NCI-H187 (cell line): ENCODE measurements around the gene ITSN1.
"Not testable (repeated sequence)": the region's sequence is repeated elsewhere in the genome, so short reads cannot be mapped to it uniquely, and the experiment has no call there.

ENCODE experiments used
- DNase-seq, 2 experiments: peaks; one replicate each; lab custom pipeline; 2025; lab: John Stamatoyannopoulos, UW

Gene ITSN1

DNA sequence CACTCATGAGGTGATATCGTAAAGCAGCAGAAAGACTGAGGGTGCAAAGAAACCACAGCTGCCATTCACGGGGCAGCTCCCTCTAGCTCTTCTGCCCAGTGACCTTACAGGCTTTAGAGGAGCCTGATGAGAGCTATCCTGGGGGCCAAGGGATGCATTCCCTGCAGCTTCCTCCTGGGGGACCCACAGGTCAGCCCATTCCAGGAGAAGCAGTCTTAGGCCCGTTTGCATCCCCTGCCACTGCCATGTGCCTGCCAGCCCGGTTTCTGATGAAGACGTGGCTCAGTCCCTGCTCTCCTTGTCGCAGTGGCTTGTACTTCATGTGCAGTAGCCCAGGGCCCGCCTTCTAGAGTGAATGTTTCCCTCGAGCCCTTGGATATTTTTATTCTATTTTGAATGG, 250.6 kb downstream of the ITSN1 start:
- DNase-seq, result no peak

DNA sequence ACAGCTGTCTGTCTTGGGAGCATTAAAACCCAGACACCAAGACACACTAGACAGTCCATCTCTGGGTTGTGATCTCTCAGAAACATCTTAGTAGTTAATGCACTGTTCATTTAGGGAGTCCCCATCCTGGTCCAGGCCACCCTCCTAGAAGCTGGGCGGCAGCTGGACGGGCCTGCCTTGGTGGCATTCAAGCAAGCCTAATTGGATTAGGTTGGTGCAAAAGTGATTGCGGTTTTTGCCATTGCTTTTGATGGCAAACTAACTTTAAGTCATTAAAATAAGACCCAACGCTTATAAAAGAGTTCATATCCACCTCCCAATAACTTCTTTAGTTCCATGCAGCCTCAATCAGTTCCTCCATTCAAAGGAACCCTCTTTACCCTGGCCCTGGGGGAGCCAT, 251.6 kb downstream of the ITSN1 start:
- no peak for DNase-seq

DNA sequence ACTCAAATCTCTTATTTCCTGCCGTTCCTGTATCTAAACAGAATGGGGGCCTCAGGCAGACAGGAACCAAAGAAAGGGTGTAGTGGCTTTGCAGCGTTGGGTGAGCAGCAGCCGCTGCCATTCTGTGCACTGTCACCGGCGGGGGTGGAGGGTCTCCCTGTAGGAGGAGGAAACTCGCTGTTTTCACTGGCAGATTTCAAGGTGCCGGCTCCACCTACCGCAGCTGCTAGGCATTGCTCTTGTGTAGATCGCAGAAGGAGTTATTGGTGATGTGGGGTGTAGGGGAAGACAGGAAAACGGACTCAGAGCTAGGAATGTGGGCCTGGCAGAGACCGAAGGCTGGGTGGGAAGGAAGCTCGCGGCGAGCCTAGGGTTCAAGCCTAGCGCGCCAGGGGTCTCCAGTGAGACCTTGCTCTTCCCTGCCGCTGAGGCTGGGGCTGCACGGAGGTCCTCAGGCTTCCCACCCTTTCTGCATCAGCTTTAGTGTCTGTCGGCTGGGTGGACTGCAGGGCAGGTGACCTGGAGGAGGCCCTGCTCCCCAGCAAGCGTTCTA, 252.5 kb downstream of the ITSN1 start:
- DNase-seq, result peak; percentile 9 to 34

DNA sequence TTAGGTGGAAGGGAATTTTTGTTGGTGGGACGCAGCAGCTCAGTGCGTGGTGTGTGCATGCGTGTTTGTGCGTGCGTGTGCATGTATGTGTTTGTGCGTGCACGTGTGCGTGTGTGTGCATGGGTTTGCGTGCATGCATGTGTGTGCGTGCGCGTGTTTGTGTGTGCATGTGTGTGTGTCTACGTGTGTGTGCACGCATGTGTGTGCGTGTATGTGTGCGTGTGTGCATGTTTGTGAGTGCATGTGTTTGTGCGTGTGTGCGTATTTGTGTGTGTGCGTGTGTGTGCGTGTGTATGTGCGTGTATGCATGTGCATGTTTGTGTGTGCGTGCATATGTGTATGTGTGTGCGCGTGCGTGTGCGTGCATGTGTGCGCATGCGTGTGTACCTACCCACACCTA, 253.1 kb downstream of the ITSN1 start:
- DNase-seq, result no peak

DNA sequence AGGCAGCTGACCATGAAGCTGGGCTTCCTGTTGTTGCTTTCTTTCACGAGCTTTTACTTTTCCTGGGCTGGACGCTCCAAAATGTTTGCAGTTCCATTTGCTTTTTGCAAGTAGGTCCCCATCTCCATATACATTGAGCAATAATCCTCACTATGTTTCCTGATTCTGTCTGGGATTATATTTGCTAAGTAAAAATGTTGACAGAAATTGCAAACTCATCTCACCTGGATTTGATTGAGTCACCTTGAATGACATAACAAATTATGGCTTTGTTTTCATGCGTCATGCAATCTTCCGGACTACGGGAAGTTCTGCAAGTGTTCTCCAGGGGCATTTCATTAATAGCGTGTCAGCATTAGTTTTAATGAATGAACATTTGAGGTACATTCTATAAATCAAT, 254.4 kb downstream of the ITSN1 start:
- DNase-seq, result no peak

DNA sequence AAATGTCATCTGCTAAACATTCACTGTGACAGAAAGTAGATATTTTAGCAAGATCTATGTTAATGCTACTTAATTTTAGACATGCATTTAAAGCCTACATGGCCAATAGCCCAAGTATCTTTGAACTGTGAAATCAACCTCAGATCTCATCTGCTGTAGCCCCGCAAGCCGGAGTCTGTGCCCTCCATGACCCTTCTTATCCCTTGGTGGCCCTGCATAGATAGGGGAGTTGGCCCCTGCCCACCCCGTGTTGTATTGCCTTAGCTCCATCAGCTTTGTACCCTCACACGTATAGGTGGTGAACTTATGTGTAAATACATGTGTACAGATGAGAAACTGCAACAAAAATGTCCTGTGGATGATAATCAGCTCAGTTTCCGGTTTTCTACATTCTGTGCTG, 254.8 kb downstream of the ITSN1 start:
- DNase-seq, result no peak

DNA sequence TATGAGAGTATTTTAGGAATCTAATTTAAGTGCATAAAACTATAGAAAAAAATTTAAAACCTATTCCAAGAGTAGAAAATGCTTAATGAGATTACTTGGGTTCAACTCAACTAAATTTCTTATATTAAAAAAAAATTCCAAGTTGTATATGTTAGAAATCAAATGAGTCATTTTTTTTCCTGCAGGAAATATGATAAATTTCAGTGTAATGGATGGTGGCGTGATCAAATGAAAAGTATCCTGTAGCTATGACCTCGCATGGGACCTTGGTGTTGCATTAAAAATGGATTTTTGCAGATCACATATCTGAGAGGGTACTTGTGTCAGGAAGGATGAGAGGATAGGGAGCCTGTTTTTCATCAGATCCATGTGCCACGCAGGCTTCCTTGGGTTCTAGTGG, 255.4 kb downstream of the ITSN1 start:
- no peak for DNase-seq

DNA sequence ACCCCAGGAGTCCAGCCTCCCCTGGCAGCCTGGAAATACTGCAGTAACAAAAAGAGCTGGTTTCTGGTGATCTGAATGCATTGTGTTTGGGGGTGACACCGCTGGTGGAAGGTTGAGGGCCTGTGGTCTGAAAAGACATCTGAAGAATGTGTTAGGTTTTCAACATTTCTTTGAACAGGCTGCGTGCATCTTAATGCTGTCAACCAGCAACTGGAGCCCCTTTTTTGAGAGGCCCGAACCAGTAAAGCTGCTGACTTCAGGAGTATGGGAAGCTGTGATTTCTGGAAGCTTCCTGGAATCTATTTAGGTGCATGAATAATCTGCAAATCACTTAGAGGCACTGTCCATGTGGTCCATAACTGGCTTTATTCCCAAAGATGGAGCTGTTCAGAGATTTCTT, 256.3 kb downstream of the ITSN1 start:
- DNase-seq, result no peak

DNA sequence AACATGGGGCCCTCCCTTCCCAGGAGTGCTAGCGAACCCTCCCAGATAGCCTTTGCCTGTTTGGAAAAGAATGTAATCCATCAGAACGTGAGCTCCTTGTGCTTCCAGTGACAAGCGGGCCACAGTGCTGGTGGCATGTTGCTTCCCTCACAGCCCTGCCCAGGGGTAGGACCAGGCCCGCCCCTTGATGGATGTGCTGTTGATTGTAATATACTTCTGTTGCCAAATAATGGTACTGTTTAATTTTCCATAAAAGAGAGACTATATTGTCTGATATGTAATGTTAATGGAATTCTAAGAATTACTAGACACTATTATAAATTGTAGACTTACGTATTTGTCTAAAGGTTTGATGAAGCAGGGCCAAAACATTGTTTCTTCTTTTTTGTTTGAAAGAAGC, 256.9 kb downstream of the ITSN1 start:
- no peak for DNase-seq

DNA sequence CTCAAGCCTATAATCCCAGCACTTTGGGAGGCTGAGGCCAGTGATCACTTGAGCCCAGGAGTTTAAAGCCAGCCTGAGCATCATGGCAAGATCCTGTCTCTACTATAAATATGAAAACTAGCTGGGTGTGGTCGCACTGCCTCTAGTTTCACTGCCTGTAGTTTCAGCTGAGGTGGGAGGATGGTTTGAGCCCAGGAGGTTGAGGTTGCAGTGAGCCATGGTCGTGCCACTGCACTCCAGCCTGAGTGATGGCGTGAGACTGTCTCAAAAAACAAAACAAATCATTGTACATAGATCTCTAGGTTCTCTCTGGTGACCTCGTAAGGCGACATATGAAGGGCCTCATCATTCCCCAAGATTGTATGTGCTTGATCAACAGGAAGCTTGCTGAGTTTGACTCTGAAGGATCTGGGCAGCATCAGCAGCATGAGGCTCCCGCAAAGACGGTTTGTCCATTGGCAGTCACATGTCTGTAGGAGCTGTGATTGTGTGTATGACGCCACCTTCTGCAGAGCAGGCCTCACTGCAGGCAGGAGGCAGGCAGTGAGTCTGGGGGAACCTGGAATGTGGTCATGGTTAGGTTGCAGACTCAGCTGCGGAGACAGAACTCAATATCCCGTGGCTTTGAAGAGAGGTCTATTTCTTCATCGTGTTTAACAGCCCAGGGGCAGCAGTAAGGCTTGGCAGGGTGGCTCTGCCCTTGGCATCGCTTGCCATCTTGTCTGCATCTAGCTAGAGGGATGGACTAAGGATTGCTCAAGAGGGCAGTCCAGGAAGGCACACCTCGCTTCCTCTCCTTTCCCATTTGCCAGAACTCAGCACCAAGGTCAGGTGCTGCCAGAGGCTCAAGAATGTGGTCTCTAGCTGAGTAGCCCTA, 259.3 kb downstream of the ITSN1 start:
- DNase-seq, result no peak

DNA sequence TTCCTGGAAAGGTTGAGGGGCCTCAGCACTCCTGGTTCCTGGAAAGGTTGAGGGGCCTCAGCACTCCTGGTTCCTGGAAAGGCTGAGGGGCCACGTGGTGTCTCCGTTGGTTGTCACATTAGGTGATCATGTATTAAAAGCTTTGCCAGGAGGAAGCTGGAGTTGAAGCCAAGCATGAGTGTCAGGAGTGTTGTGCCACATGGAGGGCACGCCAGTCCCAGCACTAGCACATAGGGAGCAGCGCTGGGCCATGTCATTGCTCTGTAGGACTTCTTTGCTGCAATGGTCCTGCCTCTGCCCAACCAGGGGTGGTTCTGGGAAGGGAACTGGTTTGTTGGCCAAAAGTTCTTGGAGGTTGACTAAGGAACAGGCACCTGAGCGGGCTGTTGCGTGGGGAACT, 260.0 kb downstream of the ITSN1 start:
- DNase-seq, result no peak

DNA sequence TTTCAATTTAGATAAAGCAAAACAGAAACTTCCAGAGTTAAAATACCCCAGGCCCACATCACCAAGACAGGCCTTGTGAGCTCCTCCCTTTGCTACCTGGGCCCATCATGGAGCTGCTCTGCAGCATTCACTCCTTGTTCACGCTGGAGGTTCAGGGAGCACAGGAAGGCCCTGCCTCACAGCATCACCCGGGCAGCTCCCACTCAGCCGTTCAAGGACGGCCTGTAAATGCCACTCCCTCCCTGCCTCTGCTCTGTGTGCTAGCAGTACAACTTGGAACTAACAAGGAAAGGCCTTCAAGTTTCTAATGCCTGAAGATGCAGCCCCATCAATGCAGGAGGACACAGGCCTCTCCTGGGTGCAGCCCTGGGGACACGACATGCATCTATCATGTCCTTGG, 261.7 kb downstream of the ITSN1 start:
- no peak for DNase-seq

DNA sequence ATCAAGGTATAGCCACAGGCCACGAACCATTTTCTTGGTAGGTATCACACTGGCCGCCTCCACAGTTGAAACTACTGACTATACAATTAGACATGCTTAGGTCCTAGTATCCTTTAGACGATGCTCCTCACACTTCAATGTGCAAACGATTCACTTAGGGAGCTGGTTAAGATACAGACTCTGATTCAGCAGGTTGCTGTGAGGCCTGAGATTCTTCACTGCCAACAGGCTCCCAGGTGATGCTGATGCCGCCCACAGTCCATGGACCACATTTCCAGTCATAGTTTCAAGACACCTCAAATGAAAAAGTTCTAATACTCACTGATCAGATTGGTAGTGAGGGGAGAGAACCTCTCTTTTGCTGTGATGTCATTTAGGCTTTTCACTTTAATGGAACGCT, 266.5 kb downstream of the ITSN1 start:
- DNase-seq, result no peak

DNA sequence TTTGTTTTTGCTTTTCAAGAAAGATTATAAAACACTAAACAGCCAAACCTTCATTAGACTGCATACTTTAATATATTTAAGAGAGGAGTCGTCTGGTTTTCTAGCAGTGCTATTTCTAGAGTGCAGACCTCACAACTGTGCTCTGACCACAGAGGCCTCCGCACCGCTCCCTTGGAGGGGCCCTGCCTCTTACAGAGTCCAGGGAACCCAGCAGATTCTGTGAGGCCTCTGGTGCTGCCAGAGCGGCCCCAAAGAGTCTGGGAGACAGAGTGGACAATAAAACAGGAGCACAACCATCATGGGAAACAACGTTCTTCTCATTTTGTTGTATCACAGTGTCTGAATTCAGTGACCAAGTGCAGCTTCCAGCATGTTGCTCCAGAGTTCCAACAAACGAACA, 267.5 kb downstream of the ITSN1 start:
- no peak for DNase-seq

DNA sequence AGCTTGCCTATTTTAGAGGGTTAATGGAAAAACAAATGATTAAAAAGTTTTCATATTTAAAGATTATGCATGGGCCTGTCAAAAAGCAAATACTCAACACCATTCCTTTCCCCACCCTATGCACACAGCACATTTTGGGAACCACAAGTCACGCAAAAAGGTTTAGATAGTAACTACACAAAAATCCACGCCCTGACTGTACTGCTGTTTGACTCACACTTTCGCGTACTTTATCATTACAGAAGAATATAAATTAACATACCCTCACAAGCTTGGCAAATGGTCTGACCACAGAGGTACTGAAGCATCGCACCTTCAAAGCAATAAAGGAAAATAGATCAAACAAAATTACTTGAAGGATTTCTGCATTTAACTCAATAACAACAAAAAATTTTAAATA, 271.9 kb downstream of the ITSN1 start:
- DNase-seq, result no peak

DNA sequence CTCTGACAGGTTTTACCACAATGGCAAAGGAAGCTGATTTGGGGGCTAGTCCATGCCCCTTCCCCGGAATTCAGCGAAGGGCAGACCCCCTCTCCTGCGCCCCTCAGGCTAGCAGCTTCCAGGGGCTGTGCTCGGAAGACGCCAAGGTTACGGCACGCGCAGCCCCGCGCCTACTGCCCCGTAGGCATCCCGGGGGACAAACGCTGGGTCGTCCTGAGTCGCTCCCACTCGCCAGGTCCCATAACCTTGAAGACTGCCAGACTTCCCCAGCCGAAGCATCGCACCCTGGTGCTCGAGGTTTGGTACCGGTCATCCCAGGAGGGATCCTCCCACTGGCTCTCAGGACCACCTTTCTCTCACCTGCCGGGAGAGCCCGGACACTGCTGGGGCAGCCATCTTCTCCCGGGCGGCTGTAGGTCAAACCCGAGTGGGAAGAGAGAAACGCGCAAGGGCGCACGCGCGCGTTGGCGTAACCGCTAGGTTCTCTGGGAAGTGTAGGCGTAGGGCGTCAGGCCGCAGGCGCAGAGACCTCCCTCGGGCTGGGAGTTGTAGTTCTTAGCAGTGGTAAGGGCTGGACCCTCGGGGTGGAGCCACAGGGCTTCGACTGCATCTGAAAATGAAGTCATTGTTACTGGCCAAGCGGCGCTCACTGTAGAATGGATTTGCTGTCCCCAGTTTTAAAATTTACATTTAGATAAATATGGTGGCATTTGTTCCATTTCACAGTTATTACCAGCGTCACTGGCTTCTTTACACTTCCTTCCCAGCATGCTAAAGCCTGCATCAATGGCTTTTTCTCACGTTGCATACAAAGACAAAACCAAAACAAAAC, 273.3 kb downstream of the ITSN1 start, which contains the start of gene ATP5PO:
Gene ATP5PO (minus strand): TSS at position 437 of the 832 bp plus-strand sequence. CDS start 41 bp downstream, at position 396.
- DNase-seq, result peak; percentile 97

DNA sequence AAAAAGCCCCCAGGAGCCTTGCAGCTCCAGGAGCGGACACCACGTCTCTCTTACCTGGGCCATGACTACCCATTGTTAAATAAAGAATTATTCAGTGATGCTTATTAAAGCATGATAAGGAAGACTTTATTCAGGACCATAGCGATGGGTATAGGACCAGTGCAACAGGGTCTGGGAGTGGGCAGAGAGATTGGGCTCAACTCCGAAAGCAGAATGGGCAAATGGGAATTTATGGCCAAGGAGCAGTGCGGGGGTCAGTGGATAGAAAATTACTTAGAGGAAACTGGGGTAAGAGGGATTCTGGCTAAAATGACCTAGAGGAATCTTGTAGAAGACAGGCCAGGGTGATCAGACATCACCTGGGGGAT, 273.9 kb downstream of the ITSN1 start:
- DNase-seq, result no peak

DNA sequence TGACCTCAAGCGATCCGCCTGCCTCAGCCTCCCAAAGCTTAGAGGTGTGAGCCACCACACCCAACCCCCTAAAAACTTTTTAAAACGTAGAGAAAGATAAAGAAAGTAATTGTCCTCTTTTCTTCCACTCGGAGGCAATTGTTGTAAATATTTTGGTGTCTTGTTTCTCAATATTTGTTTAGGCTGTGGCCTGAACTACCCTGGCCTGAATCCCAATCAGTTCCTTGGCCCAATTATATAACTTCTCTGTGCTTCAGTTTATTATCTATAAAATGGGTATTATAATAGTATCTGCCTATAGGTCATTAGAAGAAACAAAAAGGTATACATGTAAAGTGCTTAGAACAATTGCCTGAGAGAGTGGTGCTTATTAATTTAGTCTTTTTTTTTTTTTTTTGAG, 275.1 kb downstream of the ITSN1 start:
- no peak for DNase-seq

DNA sequence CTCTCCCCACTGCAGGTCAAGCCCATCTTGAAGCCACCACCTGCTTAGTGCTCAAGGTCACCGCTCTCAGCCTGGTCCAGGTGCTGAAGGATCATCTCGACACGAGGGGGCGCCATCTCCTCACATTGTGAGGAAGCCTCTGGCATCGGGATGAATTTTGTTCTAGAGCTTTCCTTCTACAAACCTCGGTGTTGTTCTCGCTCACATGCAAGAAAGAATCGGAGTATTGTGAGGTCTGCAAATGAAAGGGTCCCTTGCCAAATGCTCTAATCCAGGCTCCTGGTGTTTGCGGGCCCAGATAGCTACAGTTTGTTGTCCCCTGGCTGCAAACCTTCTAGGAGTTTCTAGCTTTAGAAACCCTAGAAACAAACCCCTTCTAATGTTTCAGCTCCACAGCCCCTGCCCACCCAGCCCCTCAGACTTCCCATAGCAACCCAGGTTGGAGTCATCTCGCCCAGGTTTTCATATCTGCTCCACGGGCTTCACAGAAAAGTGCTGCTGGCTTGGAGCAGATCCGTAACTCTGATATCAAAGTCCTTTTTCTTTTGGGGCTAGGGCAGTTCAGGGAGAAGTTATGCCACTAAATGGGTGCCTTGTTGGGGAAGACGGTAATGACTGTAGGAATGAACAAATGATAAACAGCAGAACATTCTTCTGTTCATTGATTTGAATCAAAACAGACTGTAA, 281.9 kb downstream of the ITSN1 start:
- DNase-seq, result peak; percentile 80 to 82

DNA sequence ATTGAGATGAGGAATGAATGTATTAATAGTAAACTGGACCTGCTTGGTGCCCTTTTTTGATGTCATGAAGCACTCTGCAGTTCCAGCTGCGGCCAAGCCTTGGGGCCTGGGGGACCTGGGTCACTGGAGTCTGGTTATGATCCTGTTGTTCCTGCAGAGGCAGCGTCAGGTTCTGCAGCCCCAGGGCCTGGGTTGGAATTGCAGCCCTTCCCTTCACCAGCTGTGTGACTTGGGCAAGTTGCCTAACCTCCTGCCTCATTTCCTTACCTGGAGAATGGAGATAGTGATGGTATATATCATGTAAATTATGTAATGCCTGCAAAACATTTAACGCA, 282.4 kb downstream of the ITSN1 start:
- DNase-seq, result no peak

DNA sequence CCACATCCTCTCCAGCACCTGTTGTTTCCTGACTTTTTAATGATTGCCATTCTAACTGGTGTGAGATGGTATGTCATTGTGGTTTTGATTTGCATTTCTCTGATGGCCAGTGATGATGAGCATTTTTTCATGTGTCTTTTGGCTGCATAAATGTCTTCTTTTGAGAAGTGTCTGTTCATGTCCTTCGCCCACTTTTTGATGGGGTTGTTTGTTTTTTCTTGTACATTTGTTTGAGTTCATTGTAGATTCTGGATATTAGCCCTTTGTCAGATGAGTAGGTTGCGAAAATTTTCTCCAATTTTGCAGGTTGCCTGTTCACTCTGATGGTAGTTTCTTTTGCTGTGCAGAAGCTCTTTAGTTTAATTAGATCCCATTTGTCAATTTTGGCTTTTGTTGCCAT, 283.9 kb downstream of the ITSN1 start:
- not testable (repeated sequence) for DNase-seq

DNA sequence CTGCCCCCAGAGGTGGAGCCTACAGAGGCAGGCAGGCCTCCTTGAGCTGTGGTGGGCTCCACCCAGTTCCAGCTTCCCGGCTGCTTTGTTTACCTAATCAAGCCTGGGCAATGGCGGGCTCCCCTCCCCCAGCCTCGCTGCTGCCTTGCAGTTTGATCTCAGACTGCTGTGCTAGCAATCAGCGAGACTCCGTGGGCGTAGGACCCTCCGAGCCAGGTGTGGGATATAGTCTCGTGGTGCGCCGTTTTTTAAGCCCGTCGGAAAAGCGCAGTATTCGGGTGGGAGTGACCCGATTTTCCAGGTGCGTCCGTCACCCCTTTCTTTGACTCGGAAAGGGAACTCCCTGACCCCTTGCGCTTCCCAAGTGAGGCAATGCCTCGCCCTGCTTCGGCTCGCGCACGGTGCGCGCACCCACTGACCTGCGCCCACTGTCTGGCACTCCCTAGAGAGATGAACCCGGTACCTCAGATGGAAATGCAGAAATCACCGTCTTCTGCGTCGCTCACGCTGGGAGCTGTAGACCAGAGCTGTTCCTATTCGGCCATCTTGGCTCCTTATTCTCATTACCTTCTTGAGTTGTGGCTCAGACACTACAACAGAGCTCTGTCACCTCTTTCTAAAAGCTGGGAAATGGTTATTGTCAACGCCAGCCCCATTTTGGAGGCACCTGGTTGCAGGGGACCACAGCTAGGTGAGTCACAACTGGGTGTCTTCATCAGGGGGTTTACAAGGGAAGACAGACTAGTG, 288.9 kb downstream of the ITSN1 start:
- peak; percentile 53 to 59 for DNase-seq
